Thyroid gland (tissue), 4 donors: ENCODE results near the gene MAGI1.

Experiments
- POLR2A ChIP-seq, 2 donors: fragments of 450-650 bp; IDR thresholded peaks; one replicate each; pipeline ENCODE4 v1.6.1; 2017; ENCODE audit warnings: antibody characterized with exemption in 2 of 2, mild to moderate bottlenecking in 2 of 2, moderate library complexity in 1 of 2
- TF ChIP-seq, protein P1 (sequence below), 6 experiments: fragments of 200-600 bp in 3 of 6; fragments of 450-650 bp in 3 of 6; sonication (generic) in 3 of 6; IDR thresholded peaks; one replicate each; pipeline ENCODE4 v1.5.1; 2016 to 2019; ENCODE audit warnings: antibody characterized with exemption in 6 of 6, mild to moderate bottlenecking in 2 of 6, inconsistent platforms in 1 of 6, moderate library complexity in 1 of 6

DNA sequence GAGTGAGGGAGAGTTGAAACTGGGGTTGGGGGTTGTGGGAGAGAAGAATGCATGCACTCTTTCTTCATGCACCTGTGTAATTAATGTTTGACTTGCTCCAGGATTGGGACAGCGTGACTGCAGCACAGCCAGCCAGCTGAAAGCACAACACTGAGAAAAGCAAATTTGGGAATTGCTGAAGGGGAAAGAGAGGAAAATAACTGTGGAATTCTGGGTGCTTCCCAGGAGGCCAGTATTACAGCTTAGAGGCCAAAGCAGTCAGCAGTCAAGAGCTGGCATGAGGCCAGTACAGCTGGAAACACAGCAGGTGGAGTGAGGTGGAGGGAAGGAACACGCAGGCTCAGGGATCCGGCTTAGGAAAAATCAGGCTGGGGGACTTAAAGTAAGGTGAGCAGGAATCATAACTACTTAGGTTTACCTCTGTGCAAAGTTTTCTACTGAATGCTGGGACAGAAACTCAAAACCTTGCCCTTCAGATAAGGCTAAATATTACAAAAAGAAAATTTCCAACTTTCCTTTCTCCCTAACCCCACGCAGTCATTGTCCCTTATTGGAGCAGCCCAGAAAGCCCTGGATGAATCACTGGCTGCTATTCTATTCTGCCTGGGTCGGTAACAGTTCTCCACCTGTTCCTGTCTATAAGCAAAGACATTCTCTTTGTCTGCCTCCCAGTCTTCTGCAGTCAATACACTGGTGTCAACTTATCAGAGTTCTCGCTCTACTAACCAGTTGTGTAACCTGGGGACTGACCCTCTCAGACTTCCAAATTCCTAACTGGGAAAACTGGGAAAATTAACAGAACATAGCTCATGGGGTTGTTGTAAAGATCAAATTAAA, 167.2 kb downstream of the MAGI1 start:
- TF ChIP-seq POLR2A (IDR thresholded peaks at IDR 0.05), result no peak
- TF ChIP-seq, protein P1, sequence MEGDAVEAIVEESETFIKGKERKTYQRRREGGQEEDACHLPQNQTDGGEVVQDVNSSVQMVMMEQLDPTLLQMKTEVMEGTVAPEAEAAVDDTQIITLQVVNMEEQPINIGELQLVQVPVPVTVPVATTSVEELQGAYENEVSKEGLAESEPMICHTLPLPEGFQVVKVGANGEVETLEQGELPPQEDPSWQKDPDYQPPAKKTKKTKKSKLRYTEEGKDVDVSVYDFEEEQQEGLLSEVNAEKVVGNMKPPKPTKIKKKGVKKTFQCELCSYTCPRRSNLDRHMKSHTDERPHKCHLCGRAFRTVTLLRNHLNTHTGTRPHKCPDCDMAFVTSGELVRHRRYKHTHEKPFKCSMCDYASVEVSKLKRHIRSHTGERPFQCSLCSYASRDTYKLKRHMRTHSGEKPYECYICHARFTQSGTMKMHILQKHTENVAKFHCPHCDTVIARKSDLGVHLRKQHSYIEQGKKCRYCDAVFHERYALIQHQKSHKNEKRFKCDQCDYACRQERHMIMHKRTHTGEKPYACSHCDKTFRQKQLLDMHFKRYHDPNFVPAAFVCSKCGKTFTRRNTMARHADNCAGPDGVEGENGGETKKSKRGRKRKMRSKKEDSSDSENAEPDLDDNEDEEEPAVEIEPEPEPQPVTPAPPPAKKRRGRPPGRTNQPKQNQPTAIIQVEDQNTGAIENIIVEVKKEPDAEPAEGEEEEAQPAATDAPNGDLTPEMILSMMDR (IDR thresholded peaks at IDR 0.05), result no peak
